GM19025 (cell line): ENCODE data around the gene FRMD3.
A peak's percentile ranks its signal among the peaks of the same experiment; 100 is the strongest.

ENCODE experiments used
- ATAC-seq: cut with Tn5 transposase; IDR thresholded peaks from one replicate; pipeline ENCODE4 v1.9.1; 2021; ENCODE audit warnings: mild to moderate bottlenecking, low read depth, moderate library complexity; ENCODE audit not compliant: unreplicated experiment

The FRMD3 gene

DNA sequence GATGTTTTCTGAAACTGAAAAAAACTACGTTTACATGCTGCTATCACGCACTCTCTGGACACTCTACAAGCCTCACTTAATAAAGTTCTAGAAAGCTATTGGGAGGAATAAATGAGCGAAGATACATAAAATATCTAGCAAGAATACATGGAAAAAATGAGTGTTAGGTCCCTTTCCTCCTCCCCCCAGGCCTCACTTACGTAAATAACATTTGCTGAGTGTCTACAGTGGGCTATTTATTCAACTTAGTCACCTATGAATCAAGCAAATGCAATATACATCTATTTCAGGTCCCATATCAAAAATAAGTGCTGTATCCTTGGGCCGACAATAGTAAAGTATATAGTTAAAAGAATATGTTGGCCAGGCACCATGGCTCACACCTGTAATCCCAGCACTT, 62.5 kb downstream of the FRMD3 start:
- ATAC-seq = no peak

DNA sequence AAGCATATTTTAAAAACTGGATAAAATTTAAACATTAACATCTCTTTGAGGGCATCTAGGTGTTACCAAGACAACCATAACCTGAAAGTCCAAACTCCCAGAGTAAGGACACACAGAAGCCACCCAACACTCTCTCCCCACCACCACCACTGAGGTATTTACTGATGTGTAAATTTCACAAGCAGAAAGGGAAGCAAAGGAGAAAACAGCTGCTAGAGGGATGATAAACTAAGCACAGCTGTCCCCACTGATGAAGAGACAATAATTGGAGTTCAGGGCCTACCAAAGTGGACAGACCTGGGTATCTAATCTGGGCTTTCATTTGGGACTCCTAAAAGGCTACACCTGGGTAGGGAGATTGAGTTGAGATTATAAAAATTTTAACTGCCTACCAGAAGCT, 63.6 kb downstream of the FRMD3 start:
- no peak for ATAC-seq

DNA sequence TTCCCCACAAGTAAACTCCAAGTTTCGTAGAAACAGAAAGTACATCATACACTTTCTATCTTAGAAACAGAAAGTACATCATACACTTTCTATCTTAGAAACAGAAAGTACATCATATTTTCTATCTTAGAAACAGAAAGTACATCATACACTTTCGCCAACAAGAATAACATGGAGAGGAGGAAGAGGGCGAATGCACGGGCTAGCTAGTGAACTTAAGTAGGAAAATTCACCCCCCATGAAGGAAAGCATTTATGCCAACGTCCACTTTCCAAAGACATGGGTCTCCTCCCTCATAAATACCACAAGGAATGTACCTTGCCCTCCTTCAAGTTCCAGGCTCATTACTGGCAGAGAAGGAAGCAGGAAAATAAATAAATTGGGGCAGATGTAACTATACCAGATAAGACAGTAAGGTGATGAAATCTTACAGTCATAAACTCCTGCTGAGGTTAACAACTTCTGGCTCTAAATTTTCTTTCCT, 64.7 kb downstream of the FRMD3 start:
- peak; percentile 87 for ATAC-seq

DNA sequence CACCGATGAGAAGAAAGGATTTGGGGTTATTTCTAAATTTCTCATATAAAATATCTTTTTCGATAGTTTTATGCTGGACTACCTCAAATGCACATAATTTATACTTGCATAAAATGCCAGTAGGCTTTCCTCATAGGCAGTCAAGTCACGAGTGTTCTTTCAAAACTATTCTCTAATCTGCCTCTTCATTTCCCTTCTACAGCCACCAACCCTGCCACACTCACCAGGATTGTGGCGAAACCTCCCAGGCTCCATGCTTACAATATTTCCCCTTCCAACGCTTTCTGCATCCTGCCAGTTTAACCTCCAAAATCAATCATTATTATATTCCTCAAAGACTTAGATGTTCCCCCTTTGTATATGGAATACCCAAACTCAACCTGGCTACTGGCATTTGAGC, 65.4 kb downstream of the FRMD3 start:
- no peak for ATAC-seq

DNA sequence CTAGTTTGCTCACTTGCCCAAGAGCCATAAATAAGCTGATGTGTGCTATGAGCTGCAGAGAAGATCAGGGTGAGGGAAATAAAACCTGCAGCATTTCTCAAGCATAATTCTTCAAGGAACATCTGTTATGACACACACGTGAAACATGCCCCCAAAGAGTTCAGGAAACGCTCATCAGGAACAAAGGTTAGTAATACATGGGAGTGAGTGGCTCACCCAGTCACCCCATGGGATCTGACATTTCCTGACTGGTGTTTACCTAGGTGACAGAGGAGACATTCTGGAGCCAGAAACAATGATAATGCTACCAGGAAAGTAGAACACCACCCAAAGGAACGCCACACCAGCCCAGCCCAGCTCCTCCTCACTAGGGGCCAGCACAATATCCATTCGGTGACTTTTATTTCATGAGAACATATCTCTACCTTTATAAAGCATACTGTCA, 66.0 kb downstream of the FRMD3 start:
- ATAC-seq = no peak

DNA sequence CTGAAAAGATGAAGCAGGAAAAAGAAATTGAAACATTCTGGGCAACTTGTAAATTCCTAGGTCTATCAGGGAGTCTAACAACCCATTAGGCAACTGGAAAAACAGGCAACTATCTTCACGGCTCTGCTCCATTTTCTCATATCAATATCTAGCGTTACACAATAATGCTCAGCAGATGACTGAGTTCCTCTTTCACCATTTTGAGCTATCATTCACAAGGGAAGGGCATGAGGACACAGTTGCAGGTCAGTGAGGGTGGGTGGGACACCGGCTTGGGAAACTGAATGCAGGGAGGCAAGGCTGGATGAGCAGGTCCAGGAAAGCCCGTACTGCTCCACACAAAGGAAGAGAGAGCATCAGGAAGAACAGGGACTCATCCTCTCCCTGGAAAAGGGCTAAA, 67.0 kb downstream of the FRMD3 start:
- no peak for ATAC-seq

DNA sequence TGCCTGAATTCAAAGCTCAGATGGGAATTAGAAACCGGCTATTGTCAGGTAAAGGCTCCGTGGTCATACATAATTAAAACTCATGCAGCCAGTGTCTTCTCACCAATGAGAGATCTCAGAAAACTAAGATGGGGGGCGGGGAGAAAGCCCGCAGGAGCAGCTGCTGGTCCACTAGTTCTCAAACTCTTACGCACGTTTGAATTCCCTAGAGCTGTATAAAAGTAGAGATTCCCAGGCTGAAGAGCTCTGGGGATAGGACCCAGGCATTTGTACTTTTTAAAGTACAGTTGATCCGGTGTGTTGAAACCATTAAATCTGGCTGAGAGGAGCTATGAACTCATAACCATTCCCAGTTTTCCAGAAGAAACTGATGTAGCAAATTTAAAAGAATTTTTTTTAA, 68.5 kb downstream of the FRMD3 start:
- no peak for ATAC-seq

DNA sequence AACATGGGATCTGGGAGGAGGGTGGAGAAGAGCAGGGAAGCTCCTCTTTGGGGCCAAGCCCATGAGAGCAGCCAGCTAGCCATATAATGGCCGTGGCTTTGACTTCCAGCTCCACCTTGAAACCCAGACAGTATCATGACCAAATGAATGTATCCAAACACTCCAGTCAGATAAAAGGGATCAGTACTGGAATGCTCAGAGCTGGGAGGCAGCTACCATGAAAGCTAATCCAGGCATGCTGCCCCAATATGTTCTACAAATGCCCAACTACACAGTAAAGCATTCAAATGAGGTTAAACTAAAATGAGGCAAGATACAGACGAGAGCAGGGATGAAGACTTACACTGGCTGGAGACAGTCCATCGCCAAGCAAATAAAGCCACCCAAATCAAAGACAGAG, 69.4 kb downstream of the FRMD3 start:
- ATAC-seq = no peak

DNA sequence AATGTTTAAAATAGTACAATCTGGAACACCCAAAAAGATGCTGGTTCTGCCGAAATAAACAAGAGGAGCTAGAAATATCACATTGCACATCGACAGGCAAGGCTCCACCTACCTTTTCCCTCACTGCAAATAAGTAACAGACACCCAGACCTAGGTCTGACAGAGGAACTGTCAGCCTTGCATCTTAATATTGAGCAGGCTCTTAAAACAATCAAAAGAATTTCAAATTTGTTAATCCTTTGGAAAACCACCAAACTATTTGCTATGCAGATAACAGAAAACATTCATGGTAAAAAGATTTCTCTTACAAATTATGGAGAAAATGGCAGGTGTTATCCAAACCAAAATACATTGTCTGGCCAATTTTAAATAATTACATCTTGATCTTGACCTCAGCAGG, 71.3 kb downstream of the FRMD3 start:
- no peak for ATAC-seq

DNA sequence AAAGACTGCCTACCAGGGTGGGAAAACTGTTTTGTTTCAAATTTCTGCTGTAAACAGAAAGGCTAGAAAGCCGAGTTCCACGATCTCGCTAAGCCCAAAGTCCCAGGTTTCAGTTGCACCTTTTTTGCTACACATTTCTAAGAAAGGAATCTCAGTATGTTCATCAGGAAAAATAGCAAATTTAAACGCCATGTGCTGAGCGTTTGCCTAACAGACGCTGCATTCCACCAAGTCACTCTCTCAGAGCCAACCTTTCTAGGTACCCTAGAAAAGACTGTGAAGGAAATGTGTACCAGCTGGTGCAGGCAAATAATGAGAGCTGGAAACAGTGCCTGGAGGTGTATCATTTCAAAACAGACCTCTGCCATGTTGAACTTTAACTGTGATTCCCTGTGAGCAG, 71.8 kb downstream of the FRMD3 start:
- ATAC-seq = no peak

DNA sequence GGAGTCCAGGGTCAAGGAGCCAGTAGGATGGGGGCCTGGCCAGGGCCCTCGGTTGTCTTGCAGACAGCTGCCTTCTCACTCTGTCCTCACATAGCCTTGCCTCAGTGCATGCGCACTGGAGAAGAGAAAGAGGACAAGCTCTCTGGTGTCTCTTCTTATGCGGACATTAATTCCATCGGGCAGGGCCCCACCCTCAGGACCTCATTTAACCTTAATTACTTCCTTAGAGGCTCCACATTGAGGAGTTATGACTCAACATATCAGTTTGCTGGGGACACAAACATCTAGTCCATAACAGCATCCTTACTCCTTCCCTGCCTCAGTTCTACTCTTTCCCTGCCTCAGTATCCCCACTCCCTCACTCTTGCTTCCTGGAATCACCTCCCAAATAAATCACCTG, 78.4 kb downstream of the FRMD3 start:
- ATAC-seq = no peak

DNA sequence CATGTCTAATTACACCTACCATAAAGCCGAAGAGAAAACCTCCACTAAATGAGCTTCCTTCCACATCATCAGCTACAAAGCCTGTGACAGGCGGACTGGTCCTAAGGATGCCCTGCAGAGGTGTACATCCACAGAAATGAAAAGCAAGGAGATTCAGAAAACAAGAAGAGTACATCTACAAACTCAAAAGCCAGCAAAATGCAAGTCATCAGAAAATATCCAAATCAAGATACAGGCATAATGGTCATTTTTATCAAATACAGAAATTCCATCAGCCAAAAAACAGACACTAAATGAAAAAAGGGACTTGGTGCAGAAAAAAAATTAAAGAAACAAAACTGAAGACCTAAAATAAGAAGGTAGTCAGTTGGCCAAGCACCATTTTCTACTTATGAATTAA, 79.7 kb downstream of the FRMD3 start:
- no peak for ATAC-seq

DNA sequence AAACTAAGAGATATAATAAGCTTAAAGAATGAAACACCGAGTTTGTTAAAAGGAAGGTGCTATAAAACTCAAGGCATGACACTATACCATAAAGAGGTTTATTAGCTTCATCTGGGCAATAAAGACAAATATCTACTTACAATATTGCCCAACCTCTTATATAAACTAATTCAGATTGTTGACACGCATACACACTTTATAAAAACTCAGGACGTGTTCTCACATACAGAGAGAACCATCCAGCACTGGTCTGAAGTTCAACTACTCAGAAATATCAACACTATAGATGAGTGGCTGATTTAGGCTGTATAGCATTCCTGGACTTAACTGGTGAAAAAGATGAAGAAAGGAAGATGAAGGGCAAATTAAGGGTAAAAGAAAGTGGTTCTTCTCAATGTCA, 81.2 kb downstream of the FRMD3 start:
- ATAC-seq = no peak

DNA sequence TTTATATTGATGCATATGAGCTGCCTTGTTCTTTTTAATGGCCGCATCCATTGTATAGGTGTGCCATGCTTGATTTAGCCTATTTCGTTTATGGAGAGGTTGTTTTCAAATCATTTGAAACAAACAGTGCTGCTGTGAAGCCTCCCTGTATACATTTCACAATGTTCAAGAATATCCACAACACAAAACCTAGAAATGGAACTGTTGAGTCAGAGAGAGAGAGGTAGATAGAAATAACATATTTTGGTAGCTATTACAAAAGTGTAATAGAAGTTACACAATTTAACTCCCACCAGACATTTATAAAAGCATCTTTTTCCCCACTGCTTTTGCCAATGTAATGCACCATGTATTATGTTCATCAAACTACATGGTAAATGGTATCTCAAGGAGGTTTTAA, 82.0 kb downstream of the FRMD3 start:
- ATAC-seq = no peak

DNA sequence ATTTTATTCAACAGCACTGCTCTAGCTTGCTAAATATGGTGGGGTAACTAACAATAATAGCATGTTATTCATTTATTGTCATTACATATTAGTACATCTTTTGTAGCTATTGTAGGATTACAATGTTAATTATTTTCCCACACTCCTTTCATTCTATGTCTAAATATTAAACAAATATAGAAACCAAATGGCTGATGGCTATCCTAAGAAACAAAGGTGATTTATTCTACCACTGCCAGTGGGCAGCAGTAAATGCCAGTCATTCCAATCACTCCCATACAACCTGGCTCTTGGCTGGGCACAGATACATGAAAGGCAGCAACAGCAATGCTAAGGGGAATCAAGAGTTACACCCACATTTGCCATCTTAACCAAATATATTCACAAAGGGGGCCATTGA, 84.1 kb downstream of the FRMD3 start:
- ATAC-seq = no peak

DNA sequence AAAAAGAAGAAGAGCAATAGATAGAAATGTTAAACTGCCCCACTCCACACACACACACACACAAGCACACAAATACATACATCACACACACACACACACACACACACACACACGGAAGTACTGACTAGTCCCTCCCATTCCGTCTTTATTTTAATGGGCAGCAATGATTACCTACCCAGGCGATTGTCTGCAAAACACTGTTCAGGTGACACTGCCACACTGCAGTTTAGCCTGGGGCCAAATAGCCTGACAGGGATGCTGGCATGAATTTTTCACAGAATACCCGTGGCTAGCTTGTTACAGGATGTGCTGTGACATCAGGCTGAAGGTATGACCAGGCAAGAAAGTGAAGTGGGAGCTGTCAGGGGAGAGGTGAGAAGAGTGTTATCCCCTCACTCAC, 86.9 kb downstream of the FRMD3 start:
- ATAC-seq = no peak

DNA sequence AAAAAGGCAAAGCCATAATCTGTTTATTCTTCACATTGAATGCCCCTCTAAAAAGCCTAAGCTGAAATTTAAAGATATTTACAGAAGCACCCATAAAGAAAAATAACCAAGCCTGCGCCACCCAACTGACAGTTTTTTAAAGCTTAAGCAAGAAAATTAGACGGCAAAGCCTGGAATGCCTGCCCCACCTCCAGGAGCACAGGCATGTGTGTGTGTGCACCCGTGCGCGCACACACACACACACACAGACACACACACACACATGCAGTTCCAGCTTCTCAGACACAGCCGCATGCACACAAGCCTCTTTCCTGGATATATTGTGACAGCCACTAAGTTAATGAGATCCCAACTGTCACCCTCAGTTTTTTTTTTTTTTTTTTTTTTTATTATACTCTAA, 88.2 kb downstream of the FRMD3 start:
- ATAC-seq = no peak

DNA sequence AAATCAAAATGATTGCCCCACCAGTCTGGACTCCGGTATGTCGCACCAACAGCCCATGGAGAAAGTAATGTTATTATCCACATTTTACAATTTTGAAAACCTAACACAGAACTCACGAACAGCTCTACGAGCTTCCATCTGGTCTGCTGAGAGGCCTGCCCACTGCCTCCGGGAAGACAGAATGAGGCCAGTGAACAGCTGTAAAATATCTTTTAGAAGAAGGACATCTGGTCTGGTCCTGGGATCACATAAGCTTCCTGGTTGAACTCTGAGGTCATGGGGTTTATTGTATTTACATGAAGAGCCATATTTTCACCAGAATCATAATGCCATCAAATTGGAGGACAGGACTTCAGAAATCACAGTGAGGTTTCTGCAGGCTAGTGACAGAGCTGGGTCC, 89.0 kb downstream of the FRMD3 start:
- no peak for ATAC-seq

DNA sequence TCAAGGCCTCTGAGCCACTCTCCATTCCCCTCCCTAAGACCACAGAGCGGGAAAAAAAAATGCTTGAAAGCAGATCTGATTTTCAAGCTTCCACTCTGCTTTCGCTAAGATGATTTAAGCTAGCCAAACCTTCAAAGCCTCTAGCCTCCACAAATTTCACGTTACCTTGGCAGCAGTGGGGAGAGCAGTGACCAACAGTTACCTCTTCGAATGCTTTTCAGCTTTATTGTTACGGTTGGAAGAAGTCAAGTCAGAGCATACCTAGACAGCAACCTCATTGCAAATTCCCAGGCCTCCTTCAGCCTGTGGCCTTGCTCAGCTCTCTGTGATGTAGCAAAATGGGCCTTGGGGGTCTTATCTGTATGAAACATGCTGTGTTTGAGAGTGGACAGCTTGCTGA, 89.6 kb downstream of the FRMD3 start:
- no peak for ATAC-seq

DNA sequence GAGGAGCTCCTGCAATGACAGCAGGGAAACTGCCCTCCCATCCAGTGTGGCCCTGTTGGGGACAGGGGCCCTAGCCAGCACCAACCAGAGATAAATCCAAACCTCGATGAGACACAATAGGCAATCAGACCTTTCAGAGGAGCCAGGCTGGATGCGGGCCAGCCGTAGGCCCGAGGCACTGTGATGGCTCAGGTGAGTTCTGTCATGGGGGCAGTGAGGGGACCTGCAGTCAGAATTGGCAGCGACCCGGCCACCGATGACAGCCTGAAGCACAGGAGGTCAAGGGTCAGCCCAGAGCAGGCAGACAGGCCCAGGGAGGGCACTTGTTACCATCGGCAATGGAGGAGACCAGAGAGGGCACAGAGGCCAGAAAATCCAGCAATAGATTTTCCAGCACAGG, 90.8 kb downstream of the FRMD3 start:
- ATAC-seq = no peak

DNA sequence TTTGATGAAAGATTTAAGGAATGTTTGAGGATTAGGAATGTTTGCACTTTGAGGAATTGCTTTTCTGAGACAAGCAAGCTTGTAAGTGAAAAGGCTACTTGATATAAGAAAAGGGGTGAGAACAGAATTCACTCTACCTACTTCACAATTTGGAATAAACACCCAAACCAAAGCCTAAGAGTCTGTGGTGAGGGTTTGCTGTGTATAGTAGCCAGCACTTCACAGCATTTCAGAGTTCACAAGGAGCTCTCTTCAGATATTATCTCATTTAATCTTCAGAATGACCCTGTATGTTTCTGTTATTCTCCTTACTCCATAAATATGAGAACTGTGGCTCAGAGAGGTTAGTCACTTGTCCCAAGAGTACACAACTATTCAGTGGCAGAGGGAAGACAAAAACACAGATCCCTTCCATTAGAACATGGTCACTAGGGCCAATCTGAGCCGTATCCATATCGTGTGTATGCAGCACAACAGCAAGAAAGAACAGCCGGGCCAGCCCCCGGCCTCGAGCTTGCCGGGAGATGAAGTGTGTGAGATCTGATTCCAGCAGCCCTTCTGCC, 92.4 kb downstream of the FRMD3 start:
- no peak for ATAC-seq

DNA sequence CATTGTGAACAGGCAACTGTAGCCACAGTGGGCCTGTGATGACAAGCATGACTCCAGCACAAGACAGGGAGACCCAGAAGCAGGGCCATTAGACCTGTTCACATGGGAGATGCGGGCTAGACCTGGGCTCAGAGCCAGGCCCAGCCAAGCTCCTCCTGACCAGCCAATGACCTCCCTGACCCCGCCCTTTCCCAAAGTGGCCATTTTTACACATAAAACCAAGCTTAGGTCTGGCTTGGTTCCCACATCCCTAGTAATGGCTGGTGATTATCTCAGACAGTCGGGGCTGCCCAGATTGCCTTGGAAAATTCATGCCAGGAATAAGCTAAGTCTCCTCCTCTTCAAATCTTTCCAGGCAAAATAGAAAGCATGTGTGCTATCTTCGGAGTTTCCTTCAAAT, 94.1 kb downstream of the FRMD3 start:
- ATAC-seq = no peak

DNA sequence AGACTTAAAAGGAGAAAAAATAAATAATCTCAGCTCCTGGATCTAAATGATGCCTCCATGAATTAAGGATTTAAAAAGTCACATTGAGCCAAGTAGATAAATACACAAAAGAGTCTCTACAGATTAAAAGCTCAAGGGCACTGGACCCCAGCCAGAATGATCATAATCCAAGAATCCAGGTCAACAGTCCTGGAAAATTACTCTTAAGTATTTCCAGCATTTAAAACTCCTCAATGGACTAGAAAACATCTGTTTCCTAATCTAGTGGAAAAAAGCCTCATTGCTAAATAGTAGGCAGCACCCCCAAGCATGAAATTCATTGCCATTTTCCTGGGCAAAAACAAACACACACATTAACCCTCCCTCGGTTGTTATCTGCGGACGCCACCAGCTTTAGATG, 96.8 kb downstream of the FRMD3 start:
- ATAC-seq = no peak
